ENCODE data around the gene ARHGEF40. TPM values are rescaled to one million over a fixed set of nuclear protein-coding genes. Genes with fewer than 3 reads are reported as not detected.
"Not testable (repeated sequence)": the region's sequence is repeated elsewhere in the genome, so short reads cannot be mapped to it uniquely, and the experiment has no call there.

ARHGEF40 gene
- total RNA-seq, 1 donor from 2014 or later = 7.3 TPM

DNA sequence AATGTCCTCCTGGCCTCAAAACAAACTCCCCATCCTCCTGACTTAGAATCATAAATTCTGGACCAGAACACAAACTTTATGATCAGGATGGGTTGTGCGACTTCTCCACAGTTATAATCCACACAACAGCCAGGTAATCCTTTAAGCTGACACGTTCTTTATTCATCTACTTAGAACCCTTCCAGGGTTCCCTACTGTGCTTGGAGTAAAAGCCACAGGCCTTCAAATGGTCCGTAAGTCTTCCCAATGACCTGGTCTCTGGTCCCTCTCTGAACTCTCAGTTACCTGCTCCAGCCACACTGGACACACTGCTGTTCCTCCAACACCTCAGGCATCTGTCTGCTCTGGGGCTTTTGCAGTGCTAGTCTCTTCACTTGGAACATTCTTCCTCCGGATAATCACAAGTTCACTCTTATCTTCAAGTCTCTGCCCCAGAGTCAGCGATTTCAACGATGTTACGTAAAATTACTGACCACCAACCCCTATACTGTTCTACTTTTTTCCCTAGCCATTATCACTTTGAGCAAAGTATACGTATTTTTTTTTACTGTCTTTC is 29.7 kb upstream of the ARHGEF40 start:
- no peak for DNase-seq

GRCh38 chr14:21040941-21041340 is 29.2 kb upstream of the ARHGEF40 start:
- not testable (repeated sequence) for DNase-seq

DNA sequence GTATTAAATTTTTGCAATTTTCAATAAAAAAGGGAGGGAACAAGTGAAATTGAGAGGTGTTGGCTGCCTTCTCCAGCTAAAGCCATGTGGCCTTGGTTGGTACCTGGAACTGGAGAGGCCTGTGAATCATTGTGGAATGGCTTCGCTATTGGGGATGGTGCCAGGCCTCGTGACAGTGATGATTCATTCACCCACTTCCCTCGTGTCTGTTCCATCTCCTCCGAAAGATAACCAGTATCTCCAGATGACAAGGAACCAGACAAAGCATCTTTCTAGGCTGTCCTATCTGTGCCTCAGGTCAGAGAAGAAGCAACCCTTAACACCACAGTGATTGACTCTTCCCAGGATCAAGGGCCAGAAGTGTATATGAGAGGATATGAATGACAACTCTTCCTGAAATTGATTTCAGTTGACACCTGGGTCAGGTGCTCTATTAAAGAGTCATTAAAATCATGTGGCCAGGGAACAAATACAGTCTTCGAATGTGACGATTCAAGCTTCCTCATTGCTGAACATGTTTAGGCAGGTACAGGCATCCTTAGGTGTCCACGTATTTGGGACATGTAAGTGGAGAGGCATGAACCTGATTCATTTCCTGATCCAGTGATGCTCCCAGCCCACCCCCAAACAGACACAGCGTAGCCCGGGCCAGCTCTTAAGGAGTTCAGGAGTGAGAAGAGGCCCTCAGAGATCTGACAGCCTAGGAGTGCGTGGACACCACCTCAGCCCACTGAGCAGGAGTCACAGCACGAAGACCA is 28.2 kb upstream of the ARHGEF40 start, which contains the start of gene RNASE7:
TSS of gene RNASE7 (plus strand) at position 687 of the 758 bp plus-strand sequence. CDS start 631 bp downstream, outside the sequence.
- no peak for DNase-seq

- DNase-seq = no peak
Observed at GRCh38 chr14:21042918-21043317, 27.2 kb upstream of the ARHGEF40 start.

- DNase-seq = no peak
Observed at GRCh38 chr14:21043387-21043973, 26.6 kb upstream of the ARHGEF40 start.

- DNase-seq = no peak
Observed at GRCh38 chr14:21043974-21044618, 26.0 kb upstream of the ARHGEF40 start.

- no peak for DNase-seq
Observed at GRCh38 chr14:21047378-21047781, 22.7 kb upstream of the ARHGEF40 start.

GRCh38 chr14:21048638-21049037 is 21.5 kb upstream of the ARHGEF40 start:
- no peak for DNase-seq

GRCh38 chr14:21049271-21049673 is 20.8 kb upstream of the ARHGEF40 start:
- DNase-seq = no peak

DNA sequence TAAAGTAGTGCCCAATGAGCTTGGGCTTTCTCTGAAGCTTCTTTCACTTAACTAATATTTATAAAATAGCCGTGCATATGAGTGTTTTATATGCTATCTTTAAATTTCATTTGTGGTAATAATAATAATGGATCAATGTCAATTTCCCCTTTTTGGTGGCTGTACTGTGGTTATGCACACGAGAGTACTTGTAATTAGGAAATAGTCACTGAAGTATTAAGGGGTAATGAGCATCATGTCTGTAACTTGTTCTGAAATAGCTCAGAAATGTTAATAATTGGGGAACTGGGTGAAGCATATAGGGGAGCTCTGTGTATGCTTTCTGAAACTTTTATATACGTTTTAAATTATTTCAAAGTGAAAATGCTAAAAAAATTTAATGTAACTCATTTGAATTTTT is 19.5 kb upstream of the ARHGEF40 start:
- DNase-seq = no peak

GRCh38 chr14:21053184-21054122 is 16.7 kb upstream of the ARHGEF40 start:
- DNase-seq = no peak

GRCh38 chr14:21054123-21054767 is 15.9 kb upstream of the ARHGEF40 start:
- DNase-seq = no peak

GRCh38 chr14:21054768-21055145 is 15.3 kb upstream of the ARHGEF40 start:
- no peak for DNase-seq

DNA sequence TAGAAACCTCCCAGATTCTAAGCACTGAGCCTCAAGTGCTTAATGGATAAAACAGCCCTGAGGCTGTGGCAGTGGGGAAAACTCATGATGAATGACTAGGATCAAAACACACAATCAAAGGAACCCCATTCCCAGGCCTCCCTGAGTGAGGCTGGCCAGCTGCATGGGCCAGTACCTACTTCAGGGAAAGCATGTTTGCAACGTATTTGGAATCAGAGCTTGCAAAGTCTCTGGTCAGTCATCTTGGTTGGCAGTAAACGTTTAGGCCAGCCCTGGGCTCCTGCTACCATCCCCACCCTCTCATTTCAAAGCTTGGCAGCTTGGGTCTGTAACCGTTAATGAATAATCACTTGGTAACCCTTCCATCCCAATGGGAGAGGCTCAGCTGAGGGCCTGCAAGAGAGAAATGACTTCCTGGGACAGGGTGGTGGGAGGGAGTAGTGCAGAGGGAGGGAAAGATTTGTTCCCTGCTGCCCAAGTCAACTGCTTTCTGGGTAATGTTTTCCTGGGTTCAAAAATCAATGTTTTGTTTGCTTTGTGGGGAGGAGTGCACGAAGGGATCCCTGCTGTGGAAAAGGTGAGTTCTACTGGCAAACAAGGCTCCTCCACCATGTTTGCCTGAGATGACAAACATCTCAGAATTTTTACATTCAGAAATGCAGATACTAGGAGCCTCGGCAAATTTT is 14.5 kb upstream of the ARHGEF40 start:
- no peak for DNase-seq

GRCh38 chr14:21056520-21057163 is 13.5 kb upstream of the ARHGEF40 start:
- DNase-seq = no peak

- DNase-seq = no peak
Observed at GRCh38 chr14:21057803-21058675, 12.1 kb upstream of the ARHGEF40 start, which contains the start of gene RNASE8. RNASE8 (plus strand) TSS chr14:21057822; CDS start chr14:21057893, 71 bp downstream.

DNA sequence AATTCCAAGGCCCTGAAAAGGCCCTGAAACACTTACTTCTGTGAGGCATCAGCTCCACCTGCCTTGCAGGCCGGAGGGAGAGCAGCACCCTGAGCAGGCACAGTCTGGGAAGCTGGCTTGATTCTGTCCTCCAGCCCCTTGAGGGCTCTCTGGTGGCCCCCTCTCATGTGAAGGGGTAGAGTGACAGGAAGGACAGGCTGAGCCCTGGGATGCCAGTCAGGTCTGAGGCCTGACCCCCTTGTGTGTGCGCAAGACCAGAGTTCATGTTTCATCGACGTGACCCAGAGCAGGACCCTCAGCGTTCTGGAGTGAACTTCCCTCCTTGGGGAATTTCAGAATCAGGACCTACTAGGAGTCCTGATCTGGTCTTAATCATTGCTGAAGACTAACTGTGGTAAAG is 11.2 kb upstream of the ARHGEF40 start:
- DNase-seq = no peak

- no peak for DNase-seq
Observed at GRCh38 chr14:21059842-21060613, 10.1 kb upstream of the ARHGEF40 start.
